Muscle layer of duodenum (tissue), 2 donors: ENCODE results near the gene MSLN.
A peak's percentile ranks its signal among the peaks of the same experiment; 100 is the strongest.

ENCODE experiments used
- H3K27ac ChIP-seq: one replicate; pipeline ENCODE4 v1.7.0; 2013; ENCODE audit warnings: mild to moderate bottlenecking, low read length
- H3K27me3 ChIP-seq: one replicate; pipeline ENCODE4 v1.7.0; 2013; ENCODE audit warnings: low read depth, mild to moderate bottlenecking, control low read depth, low read length
- H3K36me3 ChIP-seq, 2 donors: one replicate each; pipeline ENCODE4 v1.7.0; 2013; ENCODE audit warnings: low read length in 2 of 2, control low read depth in 1 of 2, mild to moderate bottlenecking in 1 of 2; ENCODE audit not compliant: insufficient read depth in 2 of 2, control insufficient read depth in 1 of 2
- H3K4me1 ChIP-seq, 2 donors: one replicate each; pipeline ENCODE4 v1.7.0; 2013; ENCODE audit warnings: low read length in 2 of 2, mild to moderate bottlenecking in 2 of 2, control low read depth in 1 of 2, moderate library complexity in 1 of 2; ENCODE audit not compliant: insufficient read depth in 2 of 2, control insufficient read depth in 1 of 2
- H3K4me3 ChIP-seq, 2 donors: one replicate each; pipeline ENCODE4 v1.7.0; 2013; ENCODE audit warnings: low read length in 2 of 2, low read depth in 1 of 2, mild to moderate bottlenecking in 1 of 2
- H3K9me3 ChIP-seq, 2 donors: one replicate each; pipeline ENCODE4 v1.7.0; 2013; ENCODE audit warnings: low read length in 2 of 2, control low read depth in 1 of 2, mild to moderate bottlenecking in 1 of 2; ENCODE audit not compliant: control insufficient read depth in 1 of 2
- donor health status: healthy.

Gene MSLN

DNA sequence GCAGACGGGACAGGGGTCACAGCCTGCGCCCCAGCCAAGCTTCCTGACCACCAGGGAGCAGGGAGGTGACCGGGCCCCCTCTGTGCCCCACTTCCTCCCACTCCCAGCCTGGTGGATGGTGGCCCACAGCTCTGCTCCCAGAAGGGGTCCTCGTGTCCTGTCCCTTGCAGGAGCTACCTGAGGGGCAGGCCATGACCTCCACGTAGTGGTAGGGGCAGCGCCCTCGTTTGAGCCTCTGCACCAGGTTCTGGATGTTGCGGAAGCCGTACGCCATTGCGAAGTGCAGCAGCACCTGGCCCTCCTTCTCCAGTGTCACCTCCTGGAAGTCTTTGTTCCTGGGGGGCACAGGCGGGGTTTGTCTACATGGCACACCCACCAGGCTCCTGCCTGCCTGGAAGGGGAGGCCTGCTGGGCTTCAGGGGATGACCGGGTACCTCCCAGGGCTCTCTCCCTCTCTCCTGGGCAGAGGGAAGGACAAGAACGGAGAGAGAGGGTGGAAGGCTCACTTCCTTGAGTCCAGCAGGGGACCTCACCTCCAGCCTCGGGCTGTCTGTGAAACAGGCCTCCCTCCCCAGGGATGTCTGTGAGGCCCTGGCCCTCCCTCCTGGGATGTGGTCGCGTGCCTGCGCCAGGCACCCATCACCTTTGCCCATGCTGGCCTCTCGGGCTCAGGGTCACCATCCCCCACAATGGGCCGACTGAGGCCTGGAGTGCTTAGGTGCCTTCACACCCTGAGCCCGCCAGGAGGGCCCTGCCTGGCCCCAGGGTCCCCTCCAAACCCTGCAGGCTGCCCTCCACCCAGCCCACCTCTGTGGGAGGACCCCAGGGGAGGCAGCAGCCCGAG lies 29.6 kb upstream of the MSLN start:
- Histone ChIP-seq H3K4me3 (no peak overlapping the region), H3K4me1 (peaks cover 0 to 21% of the 10 kb centered on the region in 2 donors), H3K9me3 (no peaks in the 10 kb centered on the region), H3K27ac (no peak overlapping the region), H3K27me3 (peaks cover 7% of the 10 kb centered on the region), H3K36me3 (peaks cover 4 to 55% of the 10 kb centered on the region in 2 donors)

DNA sequence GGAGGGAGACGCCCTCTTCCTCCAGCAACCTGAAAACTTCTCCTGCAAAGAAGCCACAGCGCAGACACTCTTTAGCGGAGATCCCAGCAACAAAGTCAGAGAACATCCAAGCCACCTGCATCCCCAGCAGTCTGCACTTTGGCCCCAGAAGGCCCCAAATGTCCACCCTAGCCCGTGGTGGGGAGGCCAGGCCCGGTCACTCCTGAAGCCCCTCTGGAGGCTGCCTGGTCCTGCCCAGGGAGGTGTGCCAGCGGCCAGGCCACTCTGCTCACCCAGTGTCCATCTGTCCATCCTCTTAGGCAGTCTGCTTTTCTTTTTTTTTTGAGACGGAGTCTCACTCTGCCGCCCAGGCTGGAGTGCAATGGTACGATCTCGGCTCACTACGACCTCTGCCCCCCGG lies 28.2 kb upstream of the MSLN start:
- H3K27me3 ChIP-seq, result no peaks in the 10 kb centered on the region
- H3K4me3 ChIP-seq, result no peak overlapping the region
- peaks cover 13 to 69% of the 10 kb centered on the region in 2 donors for H3K36me3 ChIP-seq
- H3K9me3 ChIP-seq, result no peaks in the 10 kb centered on the region
- H3K4me1 ChIP-seq, result peaks cover 0 to 11% of the 10 kb centered on the region in 2 donors
- no peak overlapping the region for H3K27ac ChIP-seq

DNA sequence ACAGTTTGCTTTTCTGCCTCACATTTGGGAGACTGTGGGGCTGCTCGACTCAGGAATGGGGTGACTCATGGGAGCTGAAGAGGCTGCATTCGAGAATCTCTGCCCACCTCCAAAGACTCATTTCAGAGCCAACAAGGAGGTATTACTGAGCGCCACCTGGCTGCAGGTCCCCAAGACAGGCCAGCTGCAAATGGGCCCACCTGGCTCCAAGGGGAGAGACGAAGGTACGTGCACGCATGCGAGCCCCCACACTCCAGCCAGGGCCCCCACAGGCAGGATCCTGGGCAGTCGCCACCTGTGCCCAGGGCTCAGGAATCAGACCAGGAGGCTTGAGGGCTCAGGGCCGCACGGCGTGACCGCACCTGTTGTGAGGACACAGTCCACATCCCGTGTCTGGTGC lies 27.6 kb upstream of the MSLN start:
- Histone ChIP-seq H3K4me3 (no peak overlapping the region), H3K27ac (no peak overlapping the region), H3K36me3 (peaks cover 14 to 75% of the 10 kb centered on the region in 2 donors), H3K9me3 (no peaks in the 10 kb centered on the region), H3K27me3 (no peaks in the 10 kb centered on the region), H3K4me1 (peaks cover 0 to 6% of the 10 kb centered on the region in 2 donors)

DNA sequence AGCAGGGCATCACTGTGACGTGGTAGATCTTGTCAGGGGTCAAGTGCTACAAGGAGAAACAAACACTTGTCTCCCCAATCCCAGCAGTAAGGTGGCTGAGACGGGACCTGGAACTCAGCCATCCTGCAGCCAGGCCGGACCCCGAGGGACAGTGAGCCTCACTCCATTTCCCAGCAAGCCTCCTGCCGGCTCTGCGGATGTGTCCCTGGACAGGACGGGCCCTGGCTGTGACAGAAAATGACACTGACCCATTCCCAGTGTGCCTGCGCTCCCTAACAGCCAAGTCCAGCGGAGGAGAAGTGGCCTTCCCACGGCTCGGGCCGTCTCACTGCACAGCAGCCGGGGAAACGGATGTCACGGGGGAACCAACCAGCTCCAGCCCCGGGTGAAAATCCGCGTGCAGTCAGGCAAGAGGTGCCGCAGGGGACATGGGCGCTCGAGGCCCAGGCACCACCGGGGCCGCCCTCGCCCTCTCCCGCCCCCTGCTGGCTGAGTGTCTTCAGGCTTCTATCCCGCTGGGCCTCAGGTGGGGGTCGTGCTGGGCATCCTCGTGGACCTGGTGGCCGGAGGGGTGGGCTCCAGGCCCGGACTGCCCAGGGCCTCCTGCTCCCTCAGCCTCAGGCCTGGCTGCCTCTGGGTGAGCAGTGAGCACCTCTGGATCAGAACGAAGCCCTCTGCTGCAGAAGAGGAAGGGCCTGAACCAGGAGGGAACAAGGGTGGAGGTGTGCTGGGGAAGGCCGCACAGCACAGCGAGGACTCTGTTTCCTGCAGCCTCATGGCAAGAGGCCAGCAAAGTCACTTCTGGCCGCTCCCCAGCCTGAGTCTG lies 26.9 kb upstream of the MSLN start:
- H3K27ac ChIP-seq, result no peak overlapping the region
- H3K4me1 ChIP-seq, result peaks cover 0 to 3% of the 10 kb centered on the region in 2 donors
- H3K4me3 ChIP-seq, result no peak overlapping the region
- H3K9me3 ChIP-seq, result no peaks in the 10 kb centered on the region
- peaks cover 14 to 76% of the 10 kb centered on the region in 2 donors for H3K36me3 ChIP-seq
- no peaks in the 10 kb centered on the region for H3K27me3 ChIP-seq

DNA sequence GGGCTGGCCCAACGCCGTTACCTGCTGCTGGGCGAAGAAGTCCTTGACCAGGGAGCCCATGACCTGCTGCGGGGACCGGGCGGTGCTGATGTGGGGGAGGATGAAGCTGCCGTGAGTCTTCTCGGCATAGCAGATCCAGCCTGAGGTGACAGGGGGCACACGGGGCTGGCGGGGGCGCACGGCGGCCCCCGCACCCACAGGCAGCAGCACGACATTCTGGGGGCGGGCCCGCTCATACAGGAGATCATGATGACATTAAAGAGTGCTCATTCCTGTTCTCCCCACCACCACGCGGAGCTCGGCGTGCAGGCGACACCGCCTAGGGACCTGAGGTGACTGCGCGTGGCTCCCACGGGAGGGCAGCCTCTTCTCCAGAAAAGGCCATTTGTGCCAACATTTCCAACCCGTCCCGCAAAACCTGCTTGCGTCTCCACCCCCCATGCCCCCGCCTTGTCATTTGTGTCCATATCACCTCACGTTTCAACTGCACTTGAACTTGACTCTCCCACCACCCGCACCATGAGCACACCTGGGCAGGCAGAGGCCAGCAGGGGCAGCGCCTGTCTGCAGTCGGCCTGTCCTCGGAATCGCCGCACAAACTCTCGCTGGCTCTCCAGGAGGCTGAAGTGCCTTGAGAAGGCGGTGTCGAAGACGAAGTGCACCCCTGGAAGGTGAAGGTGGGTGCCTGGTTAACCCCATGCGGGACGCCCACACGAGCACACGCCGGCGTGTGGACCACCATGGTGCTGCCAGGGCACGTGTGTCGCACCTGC lies 26.1 kb upstream of the MSLN start:
- no peaks in the 10 kb centered on the region for H3K27me3 ChIP-seq
- H3K36me3 ChIP-seq, result peaks cover 14 to 76% of the 10 kb centered on the region in 2 donors
- no peak overlapping the region for H3K27ac ChIP-seq
- peaks cover 0 to 2% of the 10 kb centered on the region in 2 donors for H3K4me1 ChIP-seq
- no peaks in the 10 kb centered on the region for H3K9me3 ChIP-seq
- H3K4me3 ChIP-seq, result no peak overlapping the region

DNA sequence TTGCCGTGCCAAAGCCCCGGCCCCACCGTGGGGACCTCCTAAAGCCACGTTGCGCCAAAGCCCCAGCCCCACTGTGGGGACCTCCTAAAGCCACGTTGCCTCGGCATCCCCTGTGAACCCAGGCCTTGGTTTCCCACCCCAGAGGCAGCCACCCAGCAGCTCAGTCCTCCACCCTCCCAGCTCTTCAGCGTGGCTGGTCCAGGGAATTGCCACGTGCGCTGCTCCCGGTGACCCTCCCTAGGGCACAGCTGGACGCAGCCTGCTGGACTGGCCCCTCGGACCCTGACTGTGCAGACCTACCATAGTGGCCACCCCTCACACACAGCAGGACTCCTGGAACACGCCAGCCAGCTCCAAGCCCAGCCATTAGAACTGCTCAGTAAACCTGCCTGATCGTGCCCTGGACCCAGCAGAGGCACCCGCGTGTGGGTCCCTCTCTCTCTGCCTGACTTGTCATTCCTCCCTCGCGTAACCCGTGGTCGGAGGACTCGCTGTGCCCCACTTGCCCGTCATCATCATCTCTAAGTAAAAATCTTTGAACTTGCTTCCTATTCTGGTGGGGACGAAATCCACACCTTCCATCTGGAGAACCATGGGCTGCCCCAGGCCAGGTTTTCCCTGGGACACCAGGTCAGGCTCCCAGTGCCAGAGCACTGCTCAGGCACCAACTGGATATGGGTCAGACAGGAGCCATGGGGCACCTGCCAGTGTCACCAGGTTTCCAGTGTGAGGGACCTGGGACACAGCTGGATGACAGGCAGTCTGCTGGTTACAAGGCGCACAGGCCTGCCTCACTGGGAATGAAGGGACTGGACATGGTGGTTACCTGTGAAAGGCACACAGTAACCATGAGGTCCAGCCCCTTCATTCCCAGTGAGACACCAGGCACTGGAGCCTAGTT lies 25.3 kb upstream of the MSLN start:
- H3K27ac ChIP-seq, result no peak overlapping the region
- H3K4me1 ChIP-seq, result peaks cover 0 to 11% of the 10 kb centered on the region in 2 donors
- no peaks in the 10 kb centered on the region for H3K27me3 ChIP-seq
- no peaks in the 10 kb centered on the region for H3K9me3 ChIP-seq
- no peak overlapping the region for H3K4me3 ChIP-seq
- peaks cover 14 to 73% of the 10 kb centered on the region in 2 donors for H3K36me3 ChIP-seq

DNA sequence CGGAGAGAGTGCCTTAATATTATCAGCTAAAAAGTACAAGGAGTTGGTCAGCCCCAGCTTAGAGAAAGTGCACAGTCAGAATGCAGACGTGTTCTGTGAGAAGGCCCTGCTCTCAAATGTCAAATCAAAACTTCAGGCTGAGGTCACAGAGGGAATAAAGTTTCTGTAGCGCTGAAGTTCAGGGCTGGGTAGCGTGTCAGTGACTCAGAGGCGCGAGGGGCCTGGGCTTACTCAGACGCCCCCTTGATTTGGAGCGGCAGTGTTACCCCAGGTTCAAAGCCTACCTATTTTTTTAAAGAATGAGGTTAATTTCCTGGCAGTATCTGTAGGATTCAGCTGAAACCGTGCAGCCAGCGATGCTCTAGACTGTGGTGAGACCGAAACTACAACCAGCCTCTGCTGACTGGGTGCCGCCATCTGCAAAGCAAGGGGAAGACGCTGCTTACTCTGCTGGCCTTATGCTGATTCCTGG lies 24.5 kb upstream of the MSLN start:
- Histone ChIP-seq H3K36me3 (peaks cover 14 to 67% of the 10 kb centered on the region in 2 donors), H3K27ac (no peak overlapping the region), H3K4me3 (no peak overlapping the region), H3K27me3 (no peaks in the 10 kb centered on the region), H3K4me1 (peaks cover 0 to 15% of the 10 kb centered on the region in 2 donors), H3K9me3 (no peaks in the 10 kb centered on the region)

DNA sequence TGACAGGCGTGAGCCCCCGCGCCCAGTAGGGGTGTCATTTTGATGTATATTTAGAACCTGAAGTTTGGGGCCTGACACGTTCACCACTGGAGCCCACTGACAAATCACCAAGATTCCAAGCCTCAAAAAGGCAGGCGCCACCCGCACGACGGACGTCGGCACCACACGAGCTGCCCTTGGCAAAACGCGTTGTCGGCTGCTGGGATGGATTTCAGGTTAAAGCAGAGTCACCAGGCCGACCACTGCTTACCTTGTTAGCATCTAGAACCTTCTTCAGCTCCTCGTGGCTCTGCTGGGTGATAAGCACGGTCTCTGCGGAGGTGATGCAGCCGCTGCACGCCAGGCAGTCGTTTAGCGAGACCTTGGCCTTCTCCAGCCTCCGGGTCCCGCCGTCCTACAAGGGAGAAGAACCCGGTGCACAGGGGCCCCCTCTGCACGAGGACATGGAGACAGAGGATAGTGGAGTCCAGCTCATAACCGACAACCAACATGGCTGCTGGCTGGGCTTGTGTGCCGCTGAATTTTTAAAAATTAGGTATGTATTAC lies 23.5 kb upstream of the MSLN start:
- H3K36me3 ChIP-seq, result peaks cover 14 to 61% of the 10 kb centered on the region in 2 donors
- no peaks in the 10 kb centered on the region for H3K9me3 ChIP-seq
- H3K27me3 ChIP-seq, result no peaks in the 10 kb centered on the region
- H3K4me3 ChIP-seq, result no peak overlapping the region
- H3K4me1 ChIP-seq, result peaks cover 0 to 20% of the 10 kb centered on the region in 2 donors
- H3K27ac ChIP-seq, result no peak overlapping the region

DNA sequence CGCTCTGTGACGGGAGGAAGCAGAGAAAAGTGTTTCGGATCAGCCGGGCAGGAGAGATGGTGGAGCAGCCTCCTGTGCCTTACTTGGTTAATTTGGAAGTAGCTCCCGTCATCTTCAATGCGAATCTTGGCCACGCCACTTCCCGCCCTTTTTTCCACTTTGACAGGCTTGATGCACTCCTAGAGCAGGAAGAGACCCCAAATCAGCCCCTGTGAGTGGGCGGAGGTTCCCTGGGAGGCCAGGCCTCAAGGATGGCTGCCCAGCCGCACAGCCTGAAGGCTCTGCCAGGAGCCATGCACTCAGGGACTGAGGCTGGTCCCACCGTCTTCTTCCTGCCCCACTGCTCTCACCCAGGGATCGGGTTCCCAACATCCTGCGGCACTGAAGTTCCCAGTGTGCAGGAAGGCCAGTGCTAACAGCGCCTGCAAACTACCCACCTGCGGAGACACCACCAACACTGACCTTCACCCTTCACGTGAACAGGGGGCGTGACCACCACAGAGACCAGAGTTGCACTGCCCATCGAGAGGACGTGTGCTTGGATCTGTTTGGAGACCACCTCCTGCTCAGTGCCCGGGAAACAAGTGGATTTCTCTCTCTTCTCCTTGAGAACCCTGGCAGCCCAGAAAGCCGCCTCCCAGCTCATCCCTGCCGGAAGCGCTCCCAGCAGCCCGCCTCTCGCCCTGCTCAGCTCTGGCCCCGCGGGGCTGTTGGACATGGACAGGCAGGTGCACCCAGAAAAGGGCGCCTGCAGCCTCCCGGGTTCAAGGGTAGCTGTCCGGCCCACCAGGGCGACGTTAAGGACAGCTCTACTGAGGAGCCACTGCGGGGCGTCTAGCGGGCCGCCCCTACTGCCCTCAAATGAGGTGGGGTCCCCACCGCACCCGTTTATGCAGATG lies 20.7 kb upstream of the MSLN start:
- Histone ChIP-seq H3K4me1 (peaks cover 0 to 20% of the 10 kb centered on the region in 2 donors), H3K4me3 (peak overlapping the region; percentile 61 to 97), H3K9me3 (no peaks in the 10 kb centered on the region), H3K36me3 (peaks cover 14 to 33% of the 10 kb centered on the region in 2 donors), H3K27ac (no peak overlapping the region), H3K27me3 (no peaks in the 10 kb centered on the region)
